GM21390 (cell line): ENCODE results near the gene SUCO.
"Not testable (repeated sequence)": the region's sequence is repeated elsewhere in the genome, so short reads cannot be mapped to it uniquely, and the experiment has no call there.

Source experiments
- ATAC-seq: cut with Tn5 transposase; IDR thresholded peaks from one replicate; pipeline ENCODE4 v1.9.1; 2021; ENCODE audit not compliant: unreplicated experiment

Gene SUCO

DNA sequence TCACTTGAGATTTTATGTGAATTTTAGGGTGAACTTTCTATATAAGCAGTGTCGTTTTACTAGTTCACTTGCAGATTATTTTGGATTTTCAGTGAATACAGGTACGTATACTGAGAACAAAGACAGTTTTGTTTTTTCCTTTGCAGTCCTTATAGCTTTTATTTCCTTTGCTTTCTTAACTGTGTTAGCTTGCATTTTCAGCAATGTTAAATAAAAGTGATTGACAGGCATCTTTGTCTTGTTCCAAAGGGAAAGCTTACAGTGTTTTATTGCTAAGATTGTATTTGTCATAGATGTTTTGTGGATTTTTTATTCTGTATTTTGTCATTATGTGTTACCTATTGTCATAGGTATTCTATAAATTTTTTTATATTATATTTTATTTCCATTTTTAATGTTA is 72.7 kb downstream of the SUCO start:
- ATAC-seq, result no peak

DNA sequence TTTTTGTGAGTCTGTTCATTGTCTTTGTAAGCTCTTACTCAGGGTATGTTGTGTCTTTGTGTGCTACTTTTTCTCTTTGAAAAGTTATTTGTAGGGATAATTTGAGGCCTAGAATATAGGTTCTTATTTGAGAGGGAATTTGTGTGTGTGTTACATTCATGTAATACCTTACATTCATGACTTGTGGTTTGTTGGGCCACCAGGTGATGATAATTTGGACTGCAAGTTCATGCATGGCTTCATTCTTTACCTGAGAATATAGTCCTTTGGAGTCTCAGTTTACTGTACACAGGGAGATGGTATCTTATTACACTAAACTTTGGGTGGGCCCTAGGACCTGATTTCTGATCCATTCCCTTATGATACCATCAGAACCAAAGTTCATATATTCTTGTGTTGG is 74.2 kb downstream of the SUCO start:
- no peak for ATAC-seq

DNA sequence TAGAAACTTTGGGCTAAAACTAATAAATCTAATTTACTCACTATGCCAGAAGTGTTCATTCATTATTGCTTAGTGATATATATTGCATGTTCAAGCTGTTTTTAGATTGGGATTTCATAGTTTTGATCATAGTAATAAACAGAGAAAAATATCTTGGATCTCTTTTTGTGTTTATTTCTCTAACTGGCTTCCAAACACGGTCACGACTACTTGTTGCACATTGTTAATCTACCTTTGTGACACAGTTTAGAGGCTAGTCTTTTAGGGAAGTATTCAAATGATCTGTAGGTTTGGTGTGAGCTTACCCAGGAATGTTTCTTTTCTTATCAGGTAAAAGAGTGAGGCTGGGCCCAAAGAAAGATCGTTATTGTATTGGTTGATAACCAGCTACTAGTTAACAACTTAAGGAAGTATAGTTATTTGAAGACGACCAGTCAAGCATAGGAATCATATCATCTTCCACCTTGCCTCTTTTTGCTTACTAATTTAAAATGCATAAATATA is 75.2 kb downstream of the SUCO start:
- no peak for ATAC-seq

DNA sequence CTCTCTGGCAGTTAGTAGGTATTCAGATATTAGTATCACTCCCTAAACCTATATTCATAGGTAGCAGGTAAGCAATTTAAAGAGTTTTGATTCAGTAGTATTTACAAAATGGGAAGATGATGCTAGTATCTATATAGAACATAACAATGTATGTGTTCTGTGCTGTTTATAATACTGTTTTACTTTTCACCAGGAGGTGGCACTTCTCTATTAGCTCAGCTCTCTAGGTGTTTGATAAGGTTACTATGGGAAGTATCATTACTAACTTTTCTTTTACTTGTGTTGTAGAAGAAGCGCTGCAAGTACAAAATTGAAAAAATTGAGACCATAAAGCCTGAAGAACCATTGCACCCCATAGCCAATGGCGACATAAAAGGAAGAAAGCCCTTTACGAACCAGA is 76.6 kb downstream of the SUCO start:
- no peak for ATAC-seq

DNA sequence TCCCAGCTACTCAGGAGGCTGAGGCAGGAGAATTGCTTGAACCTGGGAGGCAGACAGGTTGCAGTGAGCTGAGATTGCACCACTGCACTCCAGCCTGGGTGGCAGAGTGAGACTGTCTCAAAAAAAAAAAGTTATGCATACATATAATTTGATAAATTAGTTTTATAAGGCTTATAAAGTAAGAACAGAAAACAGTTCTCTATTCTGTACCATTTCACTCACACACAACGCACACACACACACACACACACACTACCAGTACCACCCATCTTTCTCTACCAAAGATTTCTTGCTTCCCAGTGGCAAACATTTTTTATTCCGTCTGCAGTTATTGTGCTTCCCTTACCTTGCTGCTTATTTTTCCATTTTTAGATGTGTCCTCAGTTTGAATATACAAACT is 79.5 kb downstream of the SUCO start:
- ATAC-seq, result no peak

DNA sequence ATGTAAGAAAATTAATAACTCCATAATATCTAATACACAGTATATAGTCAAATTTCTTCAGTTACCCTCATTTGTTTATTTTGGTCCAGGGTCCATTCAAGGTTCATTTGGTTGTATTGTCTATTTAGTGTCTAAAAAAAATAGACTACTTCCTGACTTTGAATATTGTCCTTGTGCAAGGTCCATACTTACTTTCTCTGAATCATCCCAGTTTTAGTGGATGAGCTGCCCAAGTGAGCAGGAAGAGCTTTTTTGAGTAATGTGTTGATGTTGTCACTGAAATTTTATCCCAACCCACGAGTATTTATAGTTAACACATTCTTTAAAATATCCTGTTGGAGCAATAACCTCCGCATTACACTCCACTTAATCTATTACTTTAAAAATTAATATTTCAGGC is 80.3 kb downstream of the SUCO start:
- no peak for ATAC-seq

DNA sequence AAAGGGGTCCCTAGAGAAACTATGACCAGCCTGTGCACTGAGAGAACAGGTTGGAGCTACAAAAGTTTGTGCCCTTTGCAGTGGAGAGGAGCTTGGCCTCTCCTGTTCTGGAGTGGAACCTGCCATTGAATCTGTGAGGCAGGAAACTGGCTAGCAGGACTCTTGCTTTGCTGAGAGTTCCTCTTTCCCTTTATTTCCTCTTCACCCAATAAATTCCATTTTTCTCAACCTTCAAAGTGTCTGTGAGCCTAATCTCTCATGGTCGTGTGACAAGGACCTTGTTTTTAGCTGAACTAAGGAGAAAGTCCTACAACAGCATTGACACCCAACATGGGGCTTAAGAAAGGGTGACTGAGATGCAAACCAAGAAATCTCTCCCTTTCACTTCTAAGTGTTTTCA is 83.2 kb downstream of the SUCO start:
- no peak for ATAC-seq

DNA sequence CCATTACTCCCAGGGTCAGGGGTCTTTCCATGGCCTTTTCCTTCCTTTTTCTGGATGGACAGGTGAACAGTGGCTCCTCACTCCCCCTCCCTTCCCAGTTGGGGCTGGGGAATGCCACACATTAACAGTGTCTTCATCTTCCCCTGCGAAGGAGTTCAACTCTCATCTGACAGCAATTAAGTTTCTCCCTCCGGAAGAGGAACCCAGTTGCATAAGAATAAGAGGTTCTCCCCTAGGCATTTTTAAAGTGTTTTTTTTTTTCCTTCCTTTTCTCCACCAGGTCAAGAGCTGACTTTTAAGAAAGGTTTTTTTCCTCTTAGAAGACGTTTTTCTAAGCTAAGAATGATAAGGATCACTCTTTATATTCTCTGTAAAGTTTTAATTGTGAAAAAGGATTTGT is 83.7 kb downstream of the SUCO start:
- no peak for ATAC-seq

DNA sequence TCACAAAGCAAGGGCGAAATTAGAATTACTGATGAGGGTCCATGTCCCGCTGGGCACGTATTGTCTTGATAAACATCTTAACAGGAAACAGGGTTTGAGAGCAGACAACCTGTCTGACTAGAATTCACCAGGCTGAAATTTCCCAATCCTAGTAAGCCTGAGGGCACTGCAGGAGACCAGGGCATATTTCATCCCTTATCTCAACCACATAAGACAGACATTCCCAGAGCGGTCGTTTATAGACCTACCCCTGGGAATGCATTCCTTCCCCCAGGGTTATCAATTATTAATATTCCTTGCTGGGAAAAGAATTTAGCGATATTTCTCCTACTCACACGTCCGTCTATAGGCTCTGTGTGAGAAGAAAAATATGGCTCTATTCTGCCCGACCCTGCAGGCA is 87.7 kb downstream of the SUCO start:
- ATAC-seq, result not testable (repeated sequence)

DNA sequence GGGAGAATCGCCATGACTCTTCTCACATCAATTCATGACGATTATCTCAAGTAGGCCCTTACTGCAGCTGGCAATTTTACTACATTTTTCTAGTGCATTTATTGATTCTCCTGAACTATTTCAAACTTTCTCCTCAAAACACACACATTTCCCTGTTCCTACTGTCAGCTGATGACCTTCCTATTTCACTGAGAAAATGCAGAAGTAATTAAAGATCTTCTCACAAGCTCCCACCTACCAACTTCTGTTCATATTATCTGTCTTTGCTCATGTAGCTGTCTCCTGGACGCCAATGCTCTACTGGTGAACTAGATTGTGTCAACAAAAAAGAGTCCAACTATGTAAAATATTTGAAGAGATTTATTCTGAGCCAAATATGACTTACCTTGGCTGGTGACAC is 89.6 kb downstream of the SUCO start:
- no peak for ATAC-seq

DNA sequence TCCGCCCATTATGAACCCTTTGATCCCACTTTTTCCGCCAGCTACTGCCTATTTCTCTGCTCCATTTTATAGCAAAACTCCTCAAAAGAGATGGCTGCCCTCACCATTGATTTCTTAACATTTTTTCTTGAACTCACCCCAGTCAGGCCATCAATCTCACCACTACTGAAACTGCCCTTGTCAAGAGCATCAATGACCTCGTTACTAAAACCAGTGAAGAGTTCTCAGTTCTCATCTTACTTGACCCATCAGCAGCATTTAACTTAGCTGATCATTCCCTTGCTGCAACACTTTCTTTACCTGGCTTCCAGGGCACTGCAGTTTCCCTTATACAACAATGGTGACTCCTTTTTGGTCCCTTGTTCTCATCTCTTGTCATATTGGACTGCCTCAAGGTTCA is 90.8 kb downstream of the SUCO start:
- ATAC-seq, result no peak

DNA sequence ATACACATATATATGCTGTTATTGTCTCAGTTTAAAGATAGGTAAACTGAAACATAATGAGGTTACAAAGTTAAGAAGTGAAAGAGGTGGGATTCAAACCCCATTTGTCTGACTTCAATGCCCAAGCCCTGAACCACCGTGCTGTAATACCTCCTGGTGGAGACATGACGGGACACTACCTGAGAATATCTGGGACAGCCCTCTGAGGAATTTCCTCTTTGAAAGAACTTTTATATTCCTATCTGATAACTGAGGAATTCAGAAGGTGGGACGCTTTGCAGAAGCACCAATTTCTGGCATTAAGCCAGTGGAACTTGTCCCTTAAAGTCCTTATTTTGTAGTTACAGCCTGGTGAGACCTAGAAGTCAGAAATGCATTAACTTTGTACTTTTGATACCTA is 93.9 kb downstream of the SUCO start:
- ATAC-seq, result no peak

DNA sequence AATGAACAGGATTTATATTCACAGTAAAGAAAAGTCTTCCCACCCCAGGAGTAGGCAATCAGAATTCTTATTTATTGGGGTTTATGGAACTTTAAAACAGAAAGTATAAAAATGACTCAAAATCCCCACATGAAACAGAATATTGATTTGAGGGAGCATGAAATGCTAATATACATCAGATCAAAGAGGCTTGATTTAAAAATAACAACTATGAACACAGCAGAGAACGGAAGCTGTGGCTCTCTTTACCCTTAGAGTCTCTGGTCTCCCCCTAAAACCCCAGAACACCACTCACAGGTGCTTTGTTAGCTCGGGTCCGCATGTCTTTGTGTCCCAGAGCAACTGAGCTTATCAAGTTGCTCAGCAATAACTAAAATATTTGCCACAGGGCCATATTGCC is 94.8 kb downstream of the SUCO start:
- no peak for ATAC-seq

DNA sequence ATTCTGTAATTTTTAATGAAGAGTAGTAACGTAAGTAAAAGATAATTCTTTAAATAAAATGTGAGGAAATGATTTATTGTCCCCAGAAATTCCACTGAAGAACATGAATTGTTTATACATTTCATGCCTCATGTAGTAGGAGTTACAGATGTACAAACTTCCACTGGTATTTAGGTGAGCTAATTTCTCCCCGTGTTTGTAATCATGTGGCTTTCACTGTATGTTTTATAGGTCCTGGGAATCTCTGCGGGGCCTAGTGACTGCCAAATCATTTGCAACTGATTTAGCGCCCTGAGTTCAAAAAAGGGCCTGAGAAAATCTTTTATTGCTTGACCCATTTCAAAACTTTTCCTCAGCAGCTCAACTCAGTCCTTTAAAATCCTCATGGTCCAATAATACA is 95.5 kb downstream of the SUCO start:
- no peak for ATAC-seq

DNA sequence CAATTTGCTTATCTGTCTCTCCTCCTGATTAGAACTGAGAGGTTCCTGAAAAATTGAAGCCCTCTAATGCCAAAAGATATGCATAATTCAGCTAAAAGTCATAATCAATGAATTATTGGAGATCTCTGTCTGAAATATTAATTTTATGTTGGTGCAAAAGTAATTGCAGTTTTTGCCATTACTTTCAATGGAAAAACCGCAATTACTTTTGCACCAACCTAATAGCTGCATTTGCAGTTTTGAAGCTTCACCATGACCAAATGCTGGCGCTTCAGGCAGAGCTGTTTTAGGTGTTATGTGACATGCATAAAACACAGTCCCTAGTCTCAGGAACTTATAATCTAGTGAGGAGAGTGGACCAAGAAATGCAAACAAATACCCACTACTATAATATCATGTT is 96.2 kb downstream of the SUCO start:
- no peak for ATAC-seq

DNA sequence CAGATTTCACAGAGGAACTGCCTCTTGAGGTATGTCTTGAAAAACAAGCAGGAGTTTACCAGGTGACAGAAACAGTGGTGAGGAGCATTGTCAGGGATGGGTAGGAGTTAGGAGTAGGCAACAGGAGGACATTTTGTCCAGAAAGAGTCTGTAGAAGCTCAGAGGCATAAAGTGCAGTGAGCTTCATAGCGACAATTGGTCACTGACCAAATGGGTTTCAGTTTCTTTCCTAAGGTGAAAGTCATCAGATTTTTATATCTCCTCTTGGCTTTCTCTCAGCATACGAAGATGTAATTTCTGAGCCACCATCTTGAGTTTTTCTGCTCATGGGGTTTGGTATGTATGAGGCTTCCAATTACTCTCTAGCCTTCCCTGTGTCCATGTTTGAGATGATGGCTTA is 96.7 kb downstream of the SUCO start:
- no peak for ATAC-seq

DNA sequence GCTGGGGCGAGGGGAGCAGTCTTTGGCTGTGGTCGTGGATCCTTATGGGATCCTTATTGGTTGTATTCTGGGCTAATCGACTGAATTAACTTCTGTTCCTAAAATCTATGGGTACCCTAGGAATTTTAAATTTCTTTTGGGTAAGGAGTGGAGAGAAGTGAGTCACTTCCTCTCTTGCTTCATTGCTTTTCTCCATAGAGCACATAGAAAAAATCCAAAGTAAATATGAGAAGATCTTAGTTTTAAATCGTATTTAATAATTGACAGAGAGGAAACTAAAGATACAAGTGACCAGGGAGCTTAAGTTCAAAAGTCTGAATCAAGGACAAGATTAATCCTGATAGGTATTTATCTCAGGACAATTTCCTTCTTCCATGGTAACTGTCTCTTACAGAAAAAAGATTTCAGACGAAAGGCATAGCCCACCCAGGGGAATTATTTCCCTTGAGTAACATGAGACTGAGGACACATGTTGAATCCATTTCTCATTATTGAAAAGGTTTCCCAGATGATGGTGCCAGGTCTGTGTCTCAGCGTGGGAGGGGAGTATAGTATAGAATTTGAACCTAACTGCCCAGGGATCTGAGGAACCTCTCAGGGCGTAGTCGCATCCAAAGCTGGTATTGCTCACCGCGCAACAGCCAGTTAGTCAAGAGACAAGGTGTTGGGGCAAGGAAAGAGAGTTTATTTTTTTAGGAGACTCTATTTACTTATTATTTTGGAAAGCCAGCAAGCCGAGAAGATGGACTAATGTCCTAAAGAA is 97.3 kb downstream of the SUCO start:
- ATAC-seq, result no peak

DNA sequence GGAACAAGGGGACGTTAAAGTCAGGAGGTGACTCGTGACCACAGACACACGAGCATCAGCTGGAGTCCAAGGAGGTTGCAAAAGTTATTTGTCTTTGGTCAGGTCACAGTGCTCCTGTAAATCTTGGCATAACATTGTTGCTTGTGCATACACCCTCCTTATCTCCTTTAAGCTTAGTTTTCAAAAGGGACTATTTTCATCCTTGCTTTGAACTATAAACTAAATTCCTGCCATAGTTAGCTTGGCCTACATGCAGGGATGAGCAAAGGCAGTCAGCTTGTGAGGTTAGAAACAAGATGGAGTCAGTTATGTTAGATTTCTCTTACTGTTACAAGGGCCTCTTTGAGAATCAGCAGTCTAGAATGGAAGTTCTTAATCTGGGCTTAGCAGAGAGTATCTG is 97.9 kb downstream of the SUCO start:
- ATAC-seq, result no peak

DNA sequence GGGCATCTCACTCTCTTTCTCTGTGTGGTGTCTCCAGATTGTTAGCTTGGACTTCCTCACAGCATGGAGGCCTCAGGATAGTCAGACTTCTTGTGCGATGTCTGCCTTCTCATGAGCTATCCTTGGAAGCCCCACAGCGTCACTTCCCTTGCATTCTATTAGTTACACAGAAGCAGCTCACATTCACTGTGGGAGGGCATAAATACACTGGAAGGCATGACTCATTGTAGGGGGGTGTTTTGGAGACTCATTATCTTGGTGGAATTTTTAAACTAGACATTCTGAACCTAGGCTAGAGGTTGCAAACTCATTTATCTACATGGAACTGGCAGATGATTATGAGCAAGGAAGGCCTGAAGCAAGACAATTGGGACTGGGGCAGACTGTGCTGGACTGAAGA is 104.6 kb downstream of the SUCO start:
- ATAC-seq, result no peak

DNA sequence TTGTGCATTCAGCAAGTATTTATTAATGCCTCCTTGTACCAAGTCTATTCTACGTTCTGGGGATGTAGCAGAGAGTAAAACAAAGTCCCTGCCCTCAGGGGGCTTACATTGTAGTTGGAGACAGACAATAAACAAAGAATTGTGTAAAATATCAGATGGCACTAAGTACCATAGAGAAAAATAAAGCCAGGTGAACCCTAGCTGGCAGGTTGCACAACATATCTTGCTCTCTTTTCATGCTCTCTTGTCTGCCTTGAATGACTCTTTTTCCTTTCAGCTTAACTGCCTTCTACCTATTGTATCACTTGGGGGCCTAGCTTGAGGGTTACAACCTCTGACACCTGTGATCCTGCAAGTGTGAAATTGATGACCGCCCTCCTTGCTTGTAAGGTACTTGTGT is 105.3 kb downstream of the SUCO start:
- no peak for ATAC-seq

DNA sequence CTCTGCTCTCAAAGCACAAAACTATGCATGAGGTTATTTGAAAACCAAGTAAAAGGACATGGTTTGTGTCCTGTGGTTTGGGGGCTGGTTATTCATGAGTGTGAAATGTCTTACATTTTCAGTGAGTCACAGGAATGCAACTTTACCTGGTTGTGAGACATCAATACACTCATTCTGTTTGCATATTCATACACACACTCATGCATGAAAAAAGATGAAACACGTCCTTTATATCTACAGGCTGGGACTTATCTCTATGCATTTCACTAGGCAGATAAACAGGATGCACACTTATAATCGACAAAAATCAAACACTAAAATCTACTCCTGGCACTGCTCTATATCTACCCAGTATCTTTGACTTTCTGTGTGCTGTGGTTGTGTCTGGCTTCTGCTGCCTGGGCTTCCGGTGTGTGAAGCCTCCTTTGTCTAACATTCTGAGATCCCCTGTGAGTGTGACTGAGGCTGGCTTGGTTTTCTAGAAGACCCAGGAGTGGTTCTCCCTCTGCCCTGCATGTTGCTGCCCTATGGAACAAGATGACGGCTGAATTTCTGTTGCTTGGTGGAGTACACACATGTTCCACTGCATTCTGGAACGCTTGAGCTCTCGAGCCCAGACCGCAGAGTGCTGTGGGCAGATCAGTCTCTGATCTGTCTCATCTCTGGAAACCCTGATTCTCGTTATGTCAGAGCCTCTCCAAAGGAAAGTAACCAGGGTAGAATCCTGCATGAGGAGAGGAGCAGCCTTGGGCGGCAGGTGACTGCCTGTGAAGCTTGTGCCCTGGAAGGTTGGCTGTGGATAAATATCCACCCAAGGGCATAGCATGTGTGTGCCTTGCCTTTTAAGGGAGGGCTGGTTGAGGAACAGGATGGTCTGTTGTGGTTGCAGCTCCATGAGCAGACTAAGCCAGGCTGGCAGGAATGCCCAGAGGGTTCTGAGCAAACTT is 106.2 kb downstream of the SUCO start:
- peak; percentile 59 for ATAC-seq

DNA sequence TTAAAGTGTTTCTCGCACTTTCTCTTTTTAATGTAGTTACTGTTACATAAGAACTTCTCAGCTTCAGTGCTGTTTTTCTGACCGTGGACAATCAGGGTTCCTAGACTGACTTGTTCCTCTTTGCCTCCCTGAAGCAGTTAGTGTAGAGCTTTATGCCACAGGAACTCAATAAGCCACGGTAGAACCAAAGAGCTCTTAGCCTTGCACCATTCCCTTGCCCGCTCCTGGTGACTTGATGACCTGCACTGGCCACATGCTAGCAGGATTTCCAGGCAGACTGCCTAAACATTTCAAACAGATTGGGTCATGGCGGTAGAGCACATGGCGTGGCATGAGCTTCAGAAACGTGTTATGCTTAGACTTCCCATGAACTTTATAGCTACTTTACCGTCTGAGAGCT is 107.2 kb downstream of the SUCO start:
- no peak for ATAC-seq
